ENCODE data around the gene DNAI4. TPM values are rescaled to one million over a fixed set of nuclear protein-coding genes. Genes with fewer than 3 reads are reported as not detected.
"Not testable (repeated sequence)": the region's sequence is repeated elsewhere in the genome, so short reads cannot be mapped to it uniquely, and the experiment has no call there.

The DNAI4 gene
- total RNA-seq, 4 donors from 2014 or later, result 0.29 to 4.8 (median 0.35) TPM; not detected in 1

DNA sequence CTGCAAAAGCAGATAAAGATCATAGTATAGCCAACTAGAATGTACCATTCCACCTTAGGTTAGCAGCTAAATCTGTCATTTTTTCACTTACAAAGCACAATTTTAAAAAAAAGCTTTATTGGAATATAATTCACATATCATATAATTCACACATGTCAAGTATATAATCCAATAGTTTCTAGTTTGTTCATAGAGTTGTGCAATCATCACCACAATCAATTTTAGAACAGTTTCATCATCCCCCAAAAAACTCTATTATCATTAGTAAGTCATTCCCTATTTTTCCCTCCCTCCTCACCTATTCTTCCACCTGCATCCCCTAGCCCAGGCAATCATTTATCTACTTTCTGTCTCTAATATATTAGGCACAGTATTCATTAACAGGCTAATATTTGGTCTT, 91.5 kb downstream of the DNAI4 start:
- Histone ChIP-seq H3K36me3 (no peaks in the 10 kb centered on the region), H3K4me3 (no peak overlapping the region), H3K4me1 (no peaks in the 10 kb centered on the region), H3K27ac (no peak overlapping the region), H3K9me3 (no peaks in the 10 kb centered on the region), H3K27me3 (no peaks in the 10 kb centered on the region)
- no peak for TF ChIP-seq POLR2A (IDR thresholded peaks at IDR 0.05)
- TF ChIP-seq, protein P1, sequence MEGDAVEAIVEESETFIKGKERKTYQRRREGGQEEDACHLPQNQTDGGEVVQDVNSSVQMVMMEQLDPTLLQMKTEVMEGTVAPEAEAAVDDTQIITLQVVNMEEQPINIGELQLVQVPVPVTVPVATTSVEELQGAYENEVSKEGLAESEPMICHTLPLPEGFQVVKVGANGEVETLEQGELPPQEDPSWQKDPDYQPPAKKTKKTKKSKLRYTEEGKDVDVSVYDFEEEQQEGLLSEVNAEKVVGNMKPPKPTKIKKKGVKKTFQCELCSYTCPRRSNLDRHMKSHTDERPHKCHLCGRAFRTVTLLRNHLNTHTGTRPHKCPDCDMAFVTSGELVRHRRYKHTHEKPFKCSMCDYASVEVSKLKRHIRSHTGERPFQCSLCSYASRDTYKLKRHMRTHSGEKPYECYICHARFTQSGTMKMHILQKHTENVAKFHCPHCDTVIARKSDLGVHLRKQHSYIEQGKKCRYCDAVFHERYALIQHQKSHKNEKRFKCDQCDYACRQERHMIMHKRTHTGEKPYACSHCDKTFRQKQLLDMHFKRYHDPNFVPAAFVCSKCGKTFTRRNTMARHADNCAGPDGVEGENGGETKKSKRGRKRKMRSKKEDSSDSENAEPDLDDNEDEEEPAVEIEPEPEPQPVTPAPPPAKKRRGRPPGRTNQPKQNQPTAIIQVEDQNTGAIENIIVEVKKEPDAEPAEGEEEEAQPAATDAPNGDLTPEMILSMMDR (IDR thresholded peaks at IDR 0.05), result no peak
- DNase-seq, result no peak
- intact Hi-C loops (cut with DNase I), result no loop called here

DNA sequence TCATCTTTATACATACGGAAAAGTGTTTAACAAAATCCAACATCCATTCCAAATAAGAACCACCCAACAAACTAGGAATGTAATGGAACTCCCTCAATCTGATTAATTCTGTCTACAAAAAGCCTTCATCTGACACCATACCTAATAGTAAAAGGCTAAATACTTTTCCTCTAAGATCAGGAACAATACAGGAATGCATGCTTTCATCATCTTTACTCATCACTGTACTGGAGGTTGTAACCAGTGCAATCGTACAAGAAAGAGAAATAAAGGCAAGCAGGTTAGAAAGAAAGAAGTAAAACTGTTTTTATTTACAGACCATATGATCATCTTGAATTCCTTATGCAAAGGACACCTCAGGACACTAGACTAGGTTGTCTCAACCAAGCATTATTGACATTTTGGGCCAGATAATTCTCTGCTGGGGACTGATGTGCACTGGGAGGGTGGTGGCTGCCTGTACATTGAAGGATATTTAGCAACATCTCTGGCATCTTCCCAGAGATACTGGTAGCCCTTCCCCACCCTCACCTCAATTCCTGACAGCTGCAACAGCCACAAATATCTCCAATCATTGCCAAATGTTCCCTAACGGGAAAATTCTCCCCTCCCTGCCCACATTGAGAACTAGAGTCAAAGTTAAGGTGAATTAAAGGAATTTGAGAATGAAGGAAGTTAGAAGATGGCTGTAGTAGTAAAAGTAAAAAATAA, 93.0 kb downstream of the DNAI4 start:
- intact Hi-C loops (cut with DNase I), result no loop called here
- Histone ChIP-seq H3K9me3 (no peaks in the 10 kb centered on the region), H3K27me3 (no peaks in the 10 kb centered on the region), H3K4me1 (no peaks in the 10 kb centered on the region), H3K4me3 (no peak overlapping the region), H3K36me3 (no peaks in the 10 kb centered on the region), H3K27ac (no peak overlapping the region)
- TF ChIP-seq, protein P1 (IDR thresholded peaks at IDR 0.05), result no peak
- TF ChIP-seq POLR2A (IDR thresholded peaks at IDR 0.05), result no peak
- no peak for DNase-seq
- WGBS, 2 donors, result 71 to 79% methylated on average over 3 of the region's 3 CpGs

DNA sequence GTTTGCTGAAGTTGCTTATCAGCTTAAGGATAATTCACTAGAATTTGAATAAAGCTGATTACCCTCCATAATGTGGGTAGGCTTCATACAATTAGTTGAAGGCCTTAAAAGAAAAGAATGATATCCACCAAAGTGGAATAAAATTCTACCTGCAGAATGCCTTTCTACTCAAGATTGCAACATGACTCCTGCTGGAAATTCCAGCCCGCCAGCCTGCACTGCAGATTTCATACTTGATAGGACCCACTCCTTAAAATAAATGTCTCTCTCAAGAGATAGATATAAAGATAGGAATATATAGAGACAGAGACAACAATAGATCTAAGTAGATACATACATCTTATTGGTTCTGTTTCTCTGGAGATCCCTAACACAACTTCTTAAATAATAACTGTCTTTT, 99.9 kb downstream of the DNAI4 start:
- no peaks in the 10 kb centered on the region for H3K9me3 ChIP-seq
- WGBS, 2 donors, result 92 to 100% methylated on average over 1 of the region's 1 CpG
- intact Hi-C loops (cut with DNase I), result no loop called here
- no peak for DNase-seq
- no peak for TF ChIP-seq POLR2A (IDR thresholded peaks at IDR 0.05)
- TF ChIP-seq, protein P1 (IDR thresholded peaks at IDR 0.05), result no peak
- no peaks in the 10 kb centered on the region for H3K36me3 ChIP-seq
- H3K27me3 ChIP-seq, result no peaks in the 10 kb centered on the region
- no peak overlapping the region for H3K4me3 ChIP-seq
- H3K4me1 ChIP-seq, result no peaks in the 10 kb centered on the region
- no peak overlapping the region for H3K27ac ChIP-seq

DNA sequence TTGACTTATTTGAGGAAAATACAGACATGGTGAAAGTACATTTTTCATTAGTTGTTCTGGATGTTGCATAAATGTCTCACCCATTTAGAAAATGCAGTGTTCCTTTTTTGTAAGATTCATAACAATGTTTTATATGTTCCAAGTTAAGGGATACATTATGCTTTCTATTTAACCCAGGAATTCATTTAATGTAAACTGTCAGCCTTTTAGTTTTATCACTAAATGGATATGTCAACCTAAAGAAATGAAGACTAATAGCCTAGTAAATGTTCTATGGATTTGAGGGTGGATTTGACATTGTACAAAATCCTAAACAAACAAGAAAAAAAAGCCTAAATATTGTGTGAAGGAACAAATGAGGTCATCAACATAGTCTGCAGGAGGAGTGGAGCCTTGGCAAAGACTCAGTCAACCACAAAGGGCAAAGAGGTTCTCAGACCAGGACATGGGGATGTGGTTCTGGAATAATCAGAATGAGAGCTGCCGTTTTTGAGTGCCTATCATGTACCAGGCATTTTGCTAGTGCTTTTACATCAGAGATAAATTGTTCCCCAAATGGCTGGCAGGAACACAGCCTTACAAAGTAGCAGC, 114.8 kb downstream of the DNAI4 start:
- Histone ChIP-seq H3K27me3 (no peaks in the 10 kb centered on the region), H3K9me3 (no peaks in the 10 kb centered on the region), H3K4me1 (no peaks in the 10 kb centered on the region), H3K4me3 (no peak overlapping the region), H3K27ac (no peak overlapping the region), H3K36me3 (no peaks in the 10 kb centered on the region)
- 18 to 24% methylated on average over 1 of the region's 1 CpG for WGBS, 2 donors
- DNase-seq, result no peak
- no peak for TF ChIP-seq POLR2A (IDR thresholded peaks at IDR 0.05)
- TF ChIP-seq, protein P1 (IDR thresholded peaks at IDR 0.05), result no peak
- intact Hi-C loops (cut with DNase I), result no loop called here

DNA sequence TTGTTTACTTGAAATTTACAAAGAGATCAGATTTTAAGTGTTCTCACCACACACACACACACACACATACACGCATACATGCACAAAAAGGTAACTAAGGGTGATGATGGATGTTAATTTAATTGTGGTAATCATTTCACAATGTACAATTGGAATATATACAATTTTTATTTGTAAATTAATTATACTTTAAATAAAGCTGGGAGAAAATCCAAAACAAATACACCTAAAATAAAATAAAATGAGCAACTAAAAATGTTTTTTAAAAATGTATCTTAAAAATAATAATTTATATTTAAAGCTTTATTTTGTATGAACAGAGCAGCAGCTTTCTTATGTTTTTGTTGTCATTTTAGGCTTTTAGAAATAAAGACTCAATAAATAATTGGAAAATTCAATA, 115.4 kb downstream of the DNAI4 start:
- no peak for DNase-seq
- H3K4me1 ChIP-seq, result no peaks in the 10 kb centered on the region
- intact Hi-C loops (cut with DNase I), result no loop called here
- TF ChIP-seq, protein P1 (IDR thresholded peaks at IDR 0.05), result no peak
- no peak for TF ChIP-seq POLR2A (IDR thresholded peaks at IDR 0.05)
- no peaks in the 10 kb centered on the region for H3K27me3 ChIP-seq
- no peaks in the 10 kb centered on the region for H3K9me3 ChIP-seq
- H3K27ac ChIP-seq, result no peak overlapping the region
- H3K36me3 ChIP-seq, result no peaks in the 10 kb centered on the region
- 74 to 77% methylated on average over 1 of the region's 1 CpG for WGBS, 2 donors
- H3K4me3 ChIP-seq, result no peak overlapping the region

DNA sequence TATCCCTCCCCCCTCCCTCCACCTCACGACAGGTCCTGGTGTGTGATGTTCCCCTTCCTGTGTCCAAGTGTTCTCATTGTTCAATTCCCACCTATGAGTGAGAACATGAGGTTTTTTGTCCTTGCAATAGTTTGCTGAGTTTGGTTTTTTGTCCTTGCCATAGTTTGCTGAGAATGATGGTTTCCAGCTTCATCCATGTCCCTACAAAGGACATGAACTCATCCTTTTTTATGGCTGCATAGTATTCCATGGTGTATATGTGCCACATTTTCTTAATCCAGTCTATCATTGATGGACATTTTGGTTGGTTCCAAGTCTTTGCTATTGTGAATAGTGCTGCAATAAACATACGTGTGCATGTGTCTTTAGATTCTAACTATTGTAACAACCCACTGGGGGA, 128.8 kb downstream of the DNAI4 start:
- H3K27ac ChIP-seq; H3K36me3 ChIP-seq; H3K9me3 ChIP-seq; H3K27me3 ChIP-seq; DNase-seq; intact Hi-C loops (cut with DNase I); H3K4me1 ChIP-seq; H3K4me3 ChIP-seq: not testable (repeated sequence)
- WGBS, 2 donors, result 70 to 87% methylated on average over 1 to 2 of the region's 2 CpGs

All from esophagus squamous epithelium (tissue), 5 donors.